HG03439 (cell line): ENCODE data around the gene TJP2.
A peak's percentile ranks its signal among the peaks of the same experiment; 100 is the strongest.

Source experiments
- ATAC-seq: cut with Tn5 transposase; IDR thresholded peaks from one replicate; pipeline ENCODE4 v1.9.1; 2021; ENCODE audit warnings: mild to moderate bottlenecking, moderate library complexity; ENCODE audit not compliant: unreplicated experiment

Gene TJP2

DNA sequence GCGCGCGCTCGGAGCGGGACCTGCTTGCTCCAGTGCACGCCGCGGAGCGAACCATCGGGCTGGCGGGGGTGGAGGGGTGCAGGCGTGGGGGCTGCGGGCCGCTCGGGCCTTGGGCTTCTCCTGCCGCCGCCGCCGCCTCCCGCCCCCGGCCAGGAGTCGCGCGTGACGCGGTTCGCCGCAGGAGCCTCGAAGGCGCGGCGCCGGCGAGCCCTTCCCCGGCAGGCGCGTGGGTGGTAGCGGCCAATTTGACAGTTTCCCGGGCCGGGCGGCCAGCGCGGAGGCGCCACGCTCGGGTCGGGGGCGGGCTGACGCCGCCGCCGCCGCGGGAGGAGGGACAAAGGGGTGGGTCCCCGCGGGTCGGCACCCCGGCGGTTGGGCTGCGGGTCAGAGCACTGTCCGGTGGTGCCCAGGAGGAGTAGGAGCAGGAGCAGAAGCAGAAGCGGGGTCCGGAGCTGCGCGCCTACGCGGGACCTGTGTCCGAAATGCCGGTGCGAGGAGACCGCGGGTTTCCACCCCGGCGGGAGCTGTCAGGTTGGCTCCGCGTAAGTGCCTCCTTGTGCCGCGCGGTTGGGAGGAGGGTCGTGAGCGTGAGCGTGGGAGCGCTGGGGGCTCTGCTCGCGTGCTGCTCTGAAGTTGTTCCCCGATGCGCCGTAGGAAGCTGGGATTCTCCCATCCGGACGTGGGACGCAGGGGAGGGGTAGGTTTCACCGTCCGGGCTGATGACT, at the start of gene TJP2:
Gene TJP2 (plus strand): TSS at position 387 of the 725 bp plus-strand sequence. CDS start 96 bp downstream, at position 483.
- peak; percentile 42 for ATAC-seq

DNA sequence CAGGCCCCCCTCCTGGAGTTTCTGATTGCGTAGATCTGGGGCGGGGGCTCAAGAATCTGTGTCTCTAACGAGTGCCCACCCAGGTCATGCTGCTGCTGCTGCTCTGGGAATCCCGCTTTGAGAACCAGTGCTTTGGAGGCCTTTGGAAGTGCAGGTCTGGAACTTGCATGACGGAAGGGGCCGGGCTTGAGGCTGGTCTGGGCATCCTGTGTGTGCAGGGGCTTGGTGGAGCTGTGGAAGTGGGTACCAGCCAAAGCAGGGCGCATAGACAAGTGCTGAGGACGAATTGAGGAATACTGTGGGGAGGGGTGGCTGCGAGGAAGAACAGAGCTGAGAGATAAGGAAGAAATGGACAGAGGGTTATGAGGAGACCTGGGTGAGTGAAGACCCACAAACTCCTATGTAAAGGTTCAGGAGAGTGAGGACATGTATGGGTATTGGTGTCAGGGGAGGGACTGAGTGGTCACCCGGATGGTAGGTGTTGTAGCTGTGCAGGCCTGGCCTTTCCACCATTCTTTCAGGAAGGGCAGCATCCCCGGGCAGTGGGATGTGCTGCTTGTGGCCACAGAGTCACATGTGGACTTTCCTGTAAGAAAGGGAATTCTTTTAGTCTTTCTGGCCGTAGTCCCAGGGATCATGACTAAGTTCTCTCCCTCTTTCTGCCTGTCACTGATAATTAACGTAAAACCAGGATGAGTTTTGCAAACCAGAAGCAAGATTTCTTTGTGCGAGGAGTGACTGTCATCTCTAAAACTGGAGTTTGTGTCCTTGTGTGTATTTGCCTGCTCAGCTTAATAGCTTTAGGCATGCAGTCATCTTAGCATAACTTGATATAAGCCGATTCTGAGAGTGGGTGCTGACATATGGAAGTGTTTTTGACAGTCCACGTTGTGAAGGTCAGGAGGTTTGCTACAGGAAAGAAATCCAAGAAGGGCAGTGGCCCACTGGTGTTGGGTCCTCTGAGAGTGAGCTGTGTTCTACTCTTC, 43.3 kb upstream of the TJP2 start:
- no peak for ATAC-seq

DNA sequence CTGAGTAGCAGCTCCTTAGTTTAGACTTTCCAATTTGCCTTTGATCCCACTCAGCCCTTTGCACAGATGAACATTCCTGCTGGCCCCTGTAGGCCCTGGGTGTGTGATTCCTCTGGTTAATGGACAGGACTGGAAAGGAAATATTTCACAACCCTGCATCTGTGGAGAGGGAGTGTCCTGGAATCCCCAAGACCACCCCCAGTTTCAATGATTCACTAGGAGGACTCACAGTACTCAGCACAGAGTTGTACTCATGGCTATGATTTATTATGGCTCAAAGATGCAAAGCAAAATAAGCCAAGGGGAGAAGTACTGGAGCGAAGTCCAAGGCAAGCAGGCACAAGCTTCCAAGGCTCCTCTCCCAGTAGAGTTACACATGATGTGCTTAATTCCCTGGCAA, 42.4 kb upstream of the TJP2 start:
- no peak for ATAC-seq

DNA sequence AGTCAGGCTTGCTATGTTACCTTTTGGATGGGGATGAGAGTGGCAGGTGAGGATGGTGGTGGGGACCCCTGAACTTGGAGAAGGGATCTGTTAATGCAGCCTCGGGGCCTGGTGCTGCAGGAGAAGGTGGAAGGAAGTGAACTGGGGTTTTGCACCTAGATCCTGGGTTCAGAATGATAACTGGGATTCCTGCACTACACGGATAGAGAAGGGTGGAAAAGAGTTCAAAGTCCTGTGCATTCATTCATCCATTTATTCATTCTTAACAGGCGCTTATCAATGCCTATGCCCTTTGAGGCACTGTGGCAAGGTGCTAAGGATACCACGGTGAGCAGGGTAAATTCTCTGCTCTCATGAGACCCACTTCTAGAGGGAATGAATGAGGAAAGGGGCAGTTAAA, 41.7 kb upstream of the TJP2 start:
- no peak for ATAC-seq

GRCh38 chr9:69134412-69134811, 39.7 kb upstream of the TJP2 start:
- ATAC-seq, result no peak

DNA sequence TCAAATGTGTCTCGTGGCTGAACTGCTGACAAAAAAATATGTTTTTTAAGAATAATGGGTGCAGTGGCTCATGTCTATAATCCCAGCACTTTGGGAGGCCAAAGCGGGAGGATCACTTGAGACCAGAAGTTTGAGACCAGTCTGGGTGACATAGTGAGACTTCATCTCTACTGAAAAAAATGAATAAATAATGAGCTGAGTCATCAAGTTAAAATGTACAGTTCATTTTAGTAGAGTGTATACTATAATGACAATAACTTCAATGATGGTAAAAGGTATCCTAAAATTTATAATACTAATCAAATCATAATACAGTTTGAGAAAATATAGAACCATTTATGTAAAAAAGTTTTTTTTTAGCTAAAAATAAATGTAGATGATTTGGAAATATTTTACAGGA, 37.9 kb upstream of the TJP2 start:
- ATAC-seq, result no peak

DNA sequence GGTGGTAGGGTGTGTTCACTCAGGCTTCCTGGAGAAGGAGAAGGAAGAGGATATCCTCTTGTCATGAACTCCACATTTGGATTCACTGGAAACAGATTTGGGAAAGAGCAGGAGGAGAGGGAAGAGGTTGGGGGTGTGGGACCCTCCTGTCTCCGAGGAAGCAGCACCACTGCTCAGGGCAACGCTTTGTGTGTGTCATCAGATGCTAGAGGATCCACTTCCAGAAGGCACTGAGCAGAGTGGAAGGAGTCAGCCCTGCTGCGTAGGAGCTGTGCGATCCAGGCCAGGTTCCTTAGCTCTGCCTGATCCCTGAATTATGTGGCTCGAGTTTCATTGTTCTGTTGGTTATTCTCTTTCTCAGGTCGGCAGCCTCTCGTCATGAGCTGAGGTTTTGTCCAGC, 37.3 kb upstream of the TJP2 start:
- no peak for ATAC-seq

- ATAC-seq, result no peak
These were observed 36.8 kb upstream of the TJP2 start for GRCh38 chr9:69137311-69137710.

DNA sequence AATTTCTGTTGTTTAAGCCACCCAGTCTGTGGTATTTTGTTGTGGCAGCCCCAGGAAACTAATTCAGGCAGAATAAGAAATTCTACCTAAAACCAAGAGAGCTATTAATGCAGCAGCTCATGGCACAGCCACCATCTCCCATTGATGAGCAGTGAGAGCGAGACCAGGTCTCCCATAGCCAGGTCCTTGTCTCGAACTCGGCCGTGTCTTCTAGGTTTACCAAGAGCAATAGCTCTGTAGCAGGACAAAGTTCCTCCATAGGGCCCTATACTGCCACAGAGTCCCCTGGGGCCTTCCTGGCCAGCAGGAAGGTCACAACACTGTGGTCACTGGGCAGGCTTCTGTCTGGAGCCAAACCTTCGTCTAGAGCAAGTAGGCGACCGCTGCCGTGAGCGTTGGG, 34.5 kb upstream of the TJP2 start:
- ATAC-seq, result no peak

DNA sequence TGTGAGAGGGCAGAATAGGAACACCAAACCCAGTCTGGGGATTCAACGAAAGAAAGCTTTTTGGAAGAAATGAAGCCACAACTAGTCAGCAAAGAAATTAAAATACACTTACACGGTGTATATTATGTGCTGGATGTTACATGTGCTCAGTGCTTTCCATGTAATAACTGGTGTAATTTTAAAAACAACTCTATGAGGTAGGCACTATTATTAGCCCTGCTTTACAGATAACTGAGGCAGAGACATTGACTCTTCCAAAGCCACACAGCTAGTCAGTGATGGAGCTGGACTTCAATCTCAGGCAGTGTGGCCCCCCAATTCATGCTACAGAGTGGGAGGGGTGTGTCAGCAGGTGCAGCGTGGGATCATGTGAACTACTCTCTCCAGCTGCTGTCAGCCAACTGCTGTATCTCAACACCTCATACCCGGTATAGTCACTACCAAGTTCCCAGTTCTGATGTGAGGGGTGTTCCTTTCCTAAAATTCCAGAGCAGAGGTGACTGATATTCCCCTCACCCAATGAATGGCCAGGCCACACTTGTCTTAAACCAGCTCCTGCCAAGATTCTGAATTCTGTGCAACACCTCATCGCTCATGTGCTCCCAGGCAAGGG, 33.8 kb upstream of the TJP2 start:
- no peak for ATAC-seq

DNA sequence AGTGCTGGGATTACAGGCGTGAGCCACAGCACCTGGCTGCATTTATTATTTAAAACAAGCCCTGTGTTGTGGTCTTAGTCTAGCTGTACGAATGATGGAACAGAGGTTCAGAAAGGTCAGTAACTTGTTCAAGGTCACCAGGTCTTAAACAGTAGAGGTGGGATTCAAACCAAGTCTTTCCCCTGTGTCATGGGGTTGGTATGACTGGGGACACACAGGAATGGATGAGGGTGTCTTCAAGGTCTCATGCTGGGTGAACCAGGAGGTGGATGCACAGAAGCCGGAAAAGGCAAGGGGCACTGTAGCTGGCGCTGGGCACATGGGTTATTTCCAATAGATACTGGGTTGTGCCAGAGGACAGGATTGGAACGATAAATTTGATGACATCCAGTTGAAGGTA, 32.2 kb upstream of the TJP2 start:
- no peak for ATAC-seq

DNA sequence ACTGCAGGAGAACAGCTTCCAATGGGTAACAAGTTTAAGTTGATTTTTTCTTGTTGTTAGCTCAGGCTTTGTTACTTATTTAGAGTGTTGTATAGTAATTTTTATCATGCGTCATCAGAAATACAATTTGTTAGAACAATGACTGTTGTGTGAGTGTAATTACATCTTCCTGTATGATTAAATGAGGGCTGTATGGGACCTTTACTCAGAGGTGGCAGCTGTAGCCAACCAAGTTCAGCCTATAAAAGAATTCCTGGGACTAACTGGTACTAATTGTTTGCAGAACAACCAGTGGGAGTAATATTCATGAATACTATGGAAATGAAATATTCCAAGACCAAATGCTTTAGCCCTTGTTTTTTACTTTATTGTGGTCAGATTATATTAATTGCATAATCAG, 30.8 kb upstream of the TJP2 start:
- no peak for ATAC-seq

- no peak for ATAC-seq
These were observed 28.8 kb upstream of the TJP2 start for GRCh38 chr9:69145144-69145715.

GRCh38 chr9:69147041-69147834, 26.8 kb upstream of the TJP2 start:
- ATAC-seq, result no peak

DNA sequence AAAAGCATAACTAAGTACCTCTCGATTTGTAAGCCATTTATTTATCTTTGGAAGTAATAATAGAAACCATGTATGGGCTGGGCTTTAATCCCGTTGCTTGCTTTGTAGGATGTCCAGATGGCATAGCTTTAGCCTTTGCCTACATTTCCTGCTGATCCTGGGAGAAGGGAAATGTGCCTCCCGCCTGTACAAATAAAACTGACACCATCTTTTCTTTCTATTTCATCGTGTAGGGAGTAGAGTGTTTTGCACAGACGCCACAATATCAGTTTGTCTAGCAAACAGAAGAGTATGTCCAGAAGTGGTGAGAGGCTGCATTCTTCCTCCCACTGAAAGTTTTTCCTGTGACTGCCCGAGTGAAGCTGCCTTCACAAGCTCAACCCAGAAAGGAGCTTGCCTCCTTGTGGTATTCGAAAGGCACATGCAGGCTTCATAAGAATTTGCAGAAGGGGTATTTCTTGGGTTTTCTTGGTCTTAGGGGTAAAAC, 24.7 kb upstream of the TJP2 start:
- no peak for ATAC-seq

DNA sequence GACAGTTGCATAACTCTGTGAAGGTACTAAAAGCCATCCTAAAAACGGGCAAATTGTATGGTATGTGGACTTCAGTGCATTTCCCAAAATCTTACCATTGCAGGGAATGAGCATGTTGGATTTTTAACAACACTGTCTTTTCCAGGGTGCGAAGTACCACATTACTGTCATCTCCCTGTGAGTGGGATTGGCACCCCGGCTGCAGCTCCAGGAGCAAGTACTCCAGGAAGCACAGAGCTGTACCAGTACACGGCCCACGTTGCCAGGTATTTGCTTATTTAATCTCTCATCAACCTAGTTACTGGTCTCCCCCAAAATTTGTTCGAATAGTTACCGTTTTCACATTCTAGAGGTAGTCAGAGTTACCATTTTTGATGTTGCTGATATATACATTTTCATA, 22.6 kb upstream of the TJP2 start:
- no peak for ATAC-seq

- ATAC-seq, result no peak
These were observed 20.2 kb upstream of the TJP2 start for GRCh38 chr9:69153707-69154521.

DNA sequence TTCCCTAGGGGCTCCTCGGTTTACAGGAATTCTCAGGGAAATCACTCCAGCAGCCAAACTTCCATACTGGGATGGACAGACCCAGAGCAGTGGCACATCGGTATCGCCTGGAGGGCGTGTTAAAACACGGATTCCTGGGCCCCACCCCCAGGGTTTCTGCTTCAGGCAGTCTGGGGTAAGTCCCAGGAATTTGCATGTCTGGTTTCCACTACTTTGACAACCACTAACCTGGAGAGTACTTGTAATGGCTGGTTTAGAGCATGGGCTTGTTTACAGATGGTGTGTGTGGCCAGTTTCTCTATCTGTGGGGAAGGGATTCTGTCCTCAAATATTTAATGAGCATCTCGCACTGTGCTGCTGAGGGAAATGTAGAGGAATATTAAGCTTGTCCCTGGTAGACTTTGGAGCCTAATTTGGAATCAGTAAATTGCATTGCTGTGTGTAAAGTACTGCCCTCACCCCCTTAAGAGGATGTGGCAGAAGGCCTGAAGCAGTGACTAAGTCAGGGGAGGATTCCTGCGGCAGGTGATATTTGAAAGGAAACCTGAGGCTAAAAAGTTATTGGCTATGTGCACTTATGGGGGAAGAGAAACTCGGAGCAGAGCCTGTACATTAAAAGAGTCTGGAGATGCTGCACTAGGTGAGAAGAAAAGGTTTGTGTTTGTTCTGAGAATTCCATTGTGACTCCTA, 18.6 kb upstream of the TJP2 start:
- ATAC-seq, result peak; percentile 93
